ENCODE data around the gene MAPK1IP1L.

DNA sequence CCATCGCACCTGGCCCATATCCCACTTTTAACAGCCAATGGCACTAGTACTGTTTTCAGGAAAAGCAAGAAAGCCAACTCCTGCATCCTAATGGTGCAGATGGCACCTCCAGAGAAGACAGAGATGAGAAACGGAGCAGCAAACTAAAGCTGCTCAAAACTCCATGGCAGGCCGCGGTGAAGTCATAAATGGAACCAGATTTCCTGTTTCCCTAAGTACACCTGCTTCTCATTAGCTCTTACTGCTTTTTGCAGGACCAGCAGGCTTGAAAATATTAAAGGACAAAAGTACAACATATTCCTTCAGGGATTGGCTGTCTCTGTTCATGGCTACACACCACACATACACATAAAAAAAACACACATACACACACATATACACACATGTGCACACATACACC, 40.9 kb downstream of the MAPK1IP1L start:
- no peak for TF ChIP-seq MXI1 (IDR thresholded peaks at IDR 0.05; ENCODE audit: borderline replicate concordance, low read depth, low read length)
- no peak for TF ChIP-seq CEBPB (IDR thresholded peaks at IDR 0.05; ENCODE audit: low read depth, low read length)
- TF ChIP-seq, protein P1, sequence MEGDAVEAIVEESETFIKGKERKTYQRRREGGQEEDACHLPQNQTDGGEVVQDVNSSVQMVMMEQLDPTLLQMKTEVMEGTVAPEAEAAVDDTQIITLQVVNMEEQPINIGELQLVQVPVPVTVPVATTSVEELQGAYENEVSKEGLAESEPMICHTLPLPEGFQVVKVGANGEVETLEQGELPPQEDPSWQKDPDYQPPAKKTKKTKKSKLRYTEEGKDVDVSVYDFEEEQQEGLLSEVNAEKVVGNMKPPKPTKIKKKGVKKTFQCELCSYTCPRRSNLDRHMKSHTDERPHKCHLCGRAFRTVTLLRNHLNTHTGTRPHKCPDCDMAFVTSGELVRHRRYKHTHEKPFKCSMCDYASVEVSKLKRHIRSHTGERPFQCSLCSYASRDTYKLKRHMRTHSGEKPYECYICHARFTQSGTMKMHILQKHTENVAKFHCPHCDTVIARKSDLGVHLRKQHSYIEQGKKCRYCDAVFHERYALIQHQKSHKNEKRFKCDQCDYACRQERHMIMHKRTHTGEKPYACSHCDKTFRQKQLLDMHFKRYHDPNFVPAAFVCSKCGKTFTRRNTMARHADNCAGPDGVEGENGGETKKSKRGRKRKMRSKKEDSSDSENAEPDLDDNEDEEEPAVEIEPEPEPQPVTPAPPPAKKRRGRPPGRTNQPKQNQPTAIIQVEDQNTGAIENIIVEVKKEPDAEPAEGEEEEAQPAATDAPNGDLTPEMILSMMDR (conservative IDR thresholded peaks at IDR 0.05; ENCODE audit: low read depth, low read length) = no peak
- TF ChIP-seq FOS (IDR thresholded peaks at IDR 0.05; ENCODE audit: low read depth, low read length) = no peak
- TF ChIP-seq RAD21 (IDR thresholded peaks at IDR 0.05; ENCODE audit: low read length) = no peak
- TF ChIP-seq CHD1 (IDR thresholded peaks at IDR 0.05; ENCODE audit: low read depth, low read length) = no peak
- no peak for TF ChIP-seq POLR2A (IDR thresholded peaks at IDR 0.05; ENCODE audit: low read depth, low read length)

All from IMR-90 (cell line).